Endothelial cell of umbilical vein (primary cell): ENCODE data around the gene TRIM10. TPM values are rescaled to one million over a fixed set of nuclear protein-coding genes. Genes with fewer than 3 reads are reported as not detected.

ENCODE experiments used
- BruUV-seq: library from RNA; stranded (reverse); fragments of 400-500 nt; replicated peaks from 2 replicates; lab custom pipeline; 2021; lab: Mats Ljungman, UMichigan
- CTCF ChIA-PET: fragments of 300-600, 350-600 bp; sonication (Branson Sonifier 250); formaldehyde crosslinking; loops from one replicate; lab custom pipeline; 2021; ENCODE audit warnings: antibody characterized with exemption, inconsistent platforms; lab: Charles Lee
- POLR2A ChIA-PET: fragments of 300-600, 350-600 bp; sonication (Branson Sonifier 250); formaldehyde crosslinking; loops from one replicate; lab custom pipeline; 2021; ENCODE audit warnings: antibody characterized with exemption, inconsistent platforms; lab: Charles Lee
- DNase-seq: peaks from one replicate; pipeline ENCODE4 v3.0.0-alpha.2; 2011; ENCODE audit warnings: low read depth, low spot score
- FAIRE-seq: peaks from 2 replicates; lab custom pipeline; 2011; peaks lifted over from hg19 to GRCh38; lab: Jason Lieb, UNC
- H2AFZ ChIP-seq: 2 replicates; pipeline ENCODE4 v1.6.0; 2012; ENCODE audit warnings: low read depth, low read length, control low read depth, inconsistent platforms
- H3K27ac ChIP-seq: 2 replicates; pipeline ENCODE4 v1.5.1; 2011; ENCODE audit warnings: low read depth, mild to moderate bottlenecking, control low read depth, low read length, moderate library complexity; ENCODE audit not compliant: insufficient read depth
- H3K27me3 ChIP-seq, 2 experiments: 2 replicates each; pipeline versions ENCODE4 v1.6.0 to v1.6.1; 2011; ENCODE audit warnings: low read length in 2 of 2, mixed read lengths in 1 of 2; ENCODE audit not compliant: control insufficient read depth in 2 of 2, insufficient read depth in 2 of 2
- H3K36me3 ChIP-seq, 2 experiments: 2 replicates in 1 of 2; 3 replicates in 1 of 2; pipeline ENCODE4 v1.5.1; 2011; ENCODE audit warnings: low read length in 2 of 2, mild to moderate bottlenecking in 1 of 2, moderate library complexity in 1 of 2; ENCODE audit not compliant: control insufficient read depth in 2 of 2, insufficient read depth in 2 of 2; ENCODE audit errors: extremely low read depth in 1 of 2
- H3K4me1 ChIP-seq: 3 replicates; pipeline ENCODE4 v1.5.1; 2011; ENCODE audit warnings: mild to moderate bottlenecking, low read length; ENCODE audit not compliant: control insufficient read depth, insufficient read depth; ENCODE audit errors: extremely low read depth
- H3K4me2 ChIP-seq: 2 replicates; pipeline ENCODE4 v1.6.1; 2011; ENCODE audit warnings: low read length, control low read depth, mixed read lengths; ENCODE audit not compliant: insufficient read depth
- H3K4me3 ChIP-seq, 3 experiments: fragments of 200-600 bp in 1 of 3; sonication (generic), shearing (Covaris generic) in 1 of 3; replicated peaks in 1 of 3; 2 replicates each; pipeline ENCODE4 v1.5.1; 2011 to 2016; ENCODE audit warnings: control low read depth in 3 of 3, low read length in 3 of 3, mild to moderate bottlenecking in 2 of 3, inconsistent platforms in 1 of 3, low read depth in 1 of 3, moderate library complexity in 1 of 3; ENCODE audit not compliant: insufficient read depth in 1 of 3
- H3K79me2 ChIP-seq: 2 replicates; pipeline ENCODE4 v1.6.0; 2012; ENCODE audit warnings: low read length, inconsistent platforms; ENCODE audit not compliant: control insufficient read depth, insufficient read depth
- H3K9ac ChIP-seq: replicated peaks from 2 replicates; pipeline ENCODE3; 2011; ENCODE audit warnings: low read length, control low read depth; ENCODE audit not compliant: insufficient read depth; ENCODE audit errors: extremely low read depth
- H3K9me1 ChIP-seq: replicated peaks from 3 replicates; pipeline ENCODE4 v1.6.0; 2011; ENCODE audit warnings: mild to moderate bottlenecking, low read length; ENCODE audit not compliant: control insufficient read depth, insufficient read depth; ENCODE audit errors: extremely low read depth
- H3K9me3 ChIP-seq: replicated peaks from 2 replicates; pipeline ENCODE4 v1.5.1; 2012; ENCODE audit warnings: low read length, inconsistent platforms; ENCODE audit not compliant: control insufficient read depth, insufficient read depth
- H4K20me1 ChIP-seq: replicated peaks from 2 replicates; pipeline ENCODE3; 2011; ENCODE audit warnings: mild to moderate bottlenecking, low read length; ENCODE audit not compliant: control insufficient read depth, insufficient read depth; ENCODE audit errors: extremely low read depth
- CTCF ChIP-seq, 2 donors: IDR thresholded peaks; 1 replicate in 1 of 2; 2 replicates in 1 of 2; pipeline ENCODE4 v1.5.1; 2011; ENCODE audit warnings: low read length in 2 of 2, mild to moderate bottlenecking in 2 of 2, moderate library complexity in 2 of 2, control low read depth in 1 of 2, inconsistent platforms in 1 of 2, low read depth in 1 of 2; ENCODE audit not compliant: insufficient read depth in 1 of 2; ENCODE audit errors: extremely low read depth in 1 of 2
- EZH2 ChIP-seq: IDR thresholded peaks from 2 replicates; pipeline ENCODE4 v1.6.1; 2012; ENCODE audit warnings: borderline replicate concordance, low read depth, mild to moderate bottlenecking, moderate library complexity, low read length, inconsistent platforms; ENCODE audit not compliant: severe bottlenecking
- FOS ChIP-seq: IDR thresholded peaks from 2 replicates; pipeline ENCODE4 v1.6.1; 2011; ENCODE audit warnings: mild to moderate bottlenecking, low read length, moderate library complexity, borderline replicate concordance; ENCODE audit not compliant: insufficient read depth
- GATA2 ChIP-seq: IDR thresholded peaks from 2 replicates; pipeline ENCODE4 v1.7.0; 2011; ENCODE audit warnings: low read depth, mild to moderate bottlenecking, moderate library complexity, mixed read lengths, low read length; ENCODE audit not compliant: insufficient read length, insufficient read depth
- JUN ChIP-seq: IDR thresholded peaks from 2 replicates; pipeline ENCODE4 v1.6.1; 2011; ENCODE audit warnings: borderline replicate concordance, low read depth; ENCODE audit not compliant: insufficient read length, insufficient read depth
- MAX ChIP-seq: IDR thresholded peaks from 2 replicates; pipeline ENCODE4 v1.6.1; 2011; ENCODE audit not compliant: insufficient read depth, insufficient read length
- MYC ChIP-seq: IDR thresholded peaks from one replicate; pipeline ENCODE4 v1.6.1; 2011; ENCODE audit warnings: mild to moderate bottlenecking, low read depth, low read length
- POLR2A ChIP-seq: IDR thresholded peaks from 2 replicates; pipeline ENCODE4 v1.6.1; 2012; ENCODE audit warnings: low read depth, mild to moderate bottlenecking, control low read depth, low read length
- POLR2AphosphoS5 ChIP-seq: IDR thresholded peaks from 2 replicates; pipeline ENCODE4 v1.6.1; 2012; ENCODE audit warnings: low read depth, mild to moderate bottlenecking, control low read depth, low read length, moderate library complexity; ENCODE audit not compliant: insufficient read depth
- dilution Hi-C: fragments of 300-500 bp; cut with MboI; formaldehyde crosslinking; loops from one replicate; pipeline ENCODE4 v1.15.0; 2019; ENCODE audit warnings: low sequenced_read_pairs; ENCODE audit not compliant: extremely low pct_ligation_motif_present
- intact Hi-C: fragments of 100-400 bp; cut with micrococcal nuclease; formaldehyde crosslinking; loops from one replicate; pipeline ENCODE4 v1.10.0; 2022
- polyA plus RNA-seq, 4 experiments: library from polyadenylated mRNA; depleted of rRNA in 3 of 4; stranded (reverse) in 3 of 4; unstranded in 1 of 4; fragments of >200 nt; gene quantifications; 2 replicates each; pipeline versions ENCODE4 v1.2.1 to v1.2.3, GENCODE V29; 2011 to 2012; ENCODE audit warnings: missing spikeins in 1 of 4
- total RNA-seq: library from RNA; stranded (reverse); gene quantifications from 2 replicates; pipeline ENCODE4 v1.2.3, GENCODE V29; 2021

Gene TRIM10
- total and polyA plus RNA-seq, 2 donors (not counting 3 experiments of a cell fraction or from before 2014, with no cell fraction given) = not detected

GRCh38 chr6:30175765-30176164 is 14.8 kb upstream of the TRIM10 start:
- Histone ChIP-seq H3K79me2 (no peaks in the 10 kb centered on the region), H3K4me3 (no peak overlapping the region), H3K27ac (no peak overlapping the region), H2AFZ (no peak overlapping the region), H3K9ac (no peak overlapping the region), H3K4me1 (no peaks in the 10 kb centered on the region), H3K9me3 (no peaks in the 10 kb centered on the region), H3K36me3 (no peaks in the 10 kb centered on the region), H4K20me1 (no peaks in the 10 kb centered on the region), H3K4me2 (no peak overlapping the region), H3K27me3 (peaks cover 32 to 61% of the 10 kb centered on the region in 2 experiments), H3K9me1 (no peaks in the 10 kb centered on the region)
- dilution Hi-C loops (no loop called here), intact Hi-C loops (loop anchor here (10.0 kb wide), 1 partner anchor 151 kb away; no protein-coding TSS in a partner anchor)
- DNase-seq (no peak), FAIRE-seq (no peak)
- BruUV-seq = no TSS peak
- ChIA-PET POLR2A (no interaction called here), CTCF (interaction anchor here (0.6 to 1.3 kb wide), 2 partner anchors 45 to 73 kb away, joined by 3 to 4 read pairs; no protein-coding TSS in a partner anchor)
- no peak for TF ChIP-seq GATA2
- TF ChIP-seq JUN = no peak
- TF ChIP-seq POLR2A = no peak
- TF ChIP-seq EZH2 = no peak
- TF ChIP-seq CTCF (IDR thresholded peaks at IDR 0.05; ENCODE audit: extremely low read depth in 1 of 2, insufficient read depth in 1 of 2, low read depth in 1 of 2, low read length in 2 of 2) = no peak
- no peak for TF ChIP-seq FOS
- no peak for TF ChIP-seq MAX
- TF ChIP-seq POLR2AphosphoS5 = no peak
- TF ChIP-seq MYC = no peak
